HL-60 (cell line): Measurements from ENCODE around the gene FGF12.

Experiments used
- DNase-seq, 2 experiments: peaks; one replicate each; pipeline ENCODE4 v3.0.0-alpha.2; 2010 to 2020; ENCODE audit warnings: low read depth in 1 of 2, low spot score in 1 of 2
- H3K27ac ChIP-seq: fragments of 250-450 bp; sonication (Bioruptor Pico); replicated peaks from 2 replicates; pipeline ENCODE4 v1.5.1; 2020; ENCODE audit warnings: mild to moderate bottlenecking, moderate library complexity
- H3K27me3 ChIP-seq: fragments of 250-450 bp; sonication (Bioruptor Pico); 2 replicates; pipeline ENCODE4 v1.5.1; 2021; ENCODE audit warnings: mild to moderate bottlenecking, moderate library complexity; ENCODE audit not compliant: insufficient read depth, poor library complexity, severe bottlenecking
- H3K4me3 ChIP-seq: replicated peaks from 2 replicates; pipeline ENCODE4 v1.5.1; 2011; ENCODE audit warnings: mild to moderate bottlenecking, control low read depth, low read length; ENCODE audit not compliant: insufficient read depth
- GABPA ChIP-seq: IDR thresholded peaks from 2 replicates; pipeline ENCODE4 v1.6.1; 2012; ENCODE audit warnings: low read depth
- POLR2AphosphoS5 ChIP-seq: IDR thresholded peaks from 2 replicates; pipeline ENCODE4 v1.6.1; 2012; ENCODE audit warnings: low read depth
- SPI1 ChIP-seq: IDR thresholded peaks from 2 replicates; pipeline ENCODE4 v1.6.1; 2012; ENCODE audit warnings: low read depth, mild to moderate bottlenecking, borderline replicate concordance
- TF ChIP-seq, protein P1 (sequence below): IDR thresholded peaks from 2 replicates; pipeline ENCODE4 v1.6.1; 2012; ENCODE audit warnings: low read depth; ENCODE audit not compliant: insufficient replicate concordance
- TF ChIP-seq, protein P2 (sequence below): IDR thresholded peaks from one replicate; pipeline ENCODE4 v1.5.1; 2011; ENCODE audit warnings: low read length, control low read depth, inconsistent platforms; ENCODE audit not compliant: insufficient read depth

The FGF12 gene

DNA sequence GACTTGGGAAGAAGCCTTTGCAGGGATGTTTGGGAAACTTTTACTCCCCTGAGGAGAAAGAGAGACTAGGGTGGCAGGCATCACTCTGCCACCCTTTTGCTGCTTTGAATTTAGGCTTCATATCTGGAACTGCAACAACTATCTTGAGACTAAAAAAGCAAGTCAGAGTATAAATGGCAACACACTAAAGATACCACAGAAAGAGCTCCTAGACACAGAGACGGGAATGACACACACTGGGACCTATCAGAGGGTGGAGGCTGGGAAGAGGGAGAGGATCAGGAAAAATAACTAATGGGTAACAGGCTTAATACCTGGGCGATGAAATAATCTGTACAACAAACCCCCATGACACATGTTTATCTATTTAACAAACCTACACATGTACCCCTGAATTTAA, 237.8 kb downstream of the FGF12 start:
- no peak for DNase-seq
- H3K27ac ChIP-seq: no peak overlapping the region

DNA sequence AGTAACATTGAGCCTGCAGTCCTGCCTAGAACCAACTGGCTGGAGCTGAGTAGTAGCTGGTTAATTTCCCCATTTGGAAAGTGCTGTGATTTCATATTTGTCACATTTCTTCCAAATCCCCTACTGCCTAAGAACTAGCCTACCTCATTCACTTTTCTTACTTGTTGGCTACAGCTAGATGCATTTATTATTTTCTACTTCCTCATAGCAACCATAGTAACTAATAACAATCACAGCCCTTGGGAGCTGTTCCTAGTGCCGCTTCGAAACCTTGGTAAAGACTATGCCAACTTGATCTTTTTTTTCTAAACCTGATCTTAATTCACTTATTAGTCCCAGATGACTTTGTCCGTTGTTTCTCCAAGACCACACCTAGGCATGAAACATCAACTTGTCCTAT, 240.3 kb downstream of the FGF12 start:
- H3K4me3 ChIP-seq: no peak overlapping the region
- no peaks in the 10 kb centered on the region for H3K27me3 ChIP-seq
- DNase-seq: no peak
- no peak overlapping the region for H3K27ac ChIP-seq
- TF ChIP-seq, protein P1, sequence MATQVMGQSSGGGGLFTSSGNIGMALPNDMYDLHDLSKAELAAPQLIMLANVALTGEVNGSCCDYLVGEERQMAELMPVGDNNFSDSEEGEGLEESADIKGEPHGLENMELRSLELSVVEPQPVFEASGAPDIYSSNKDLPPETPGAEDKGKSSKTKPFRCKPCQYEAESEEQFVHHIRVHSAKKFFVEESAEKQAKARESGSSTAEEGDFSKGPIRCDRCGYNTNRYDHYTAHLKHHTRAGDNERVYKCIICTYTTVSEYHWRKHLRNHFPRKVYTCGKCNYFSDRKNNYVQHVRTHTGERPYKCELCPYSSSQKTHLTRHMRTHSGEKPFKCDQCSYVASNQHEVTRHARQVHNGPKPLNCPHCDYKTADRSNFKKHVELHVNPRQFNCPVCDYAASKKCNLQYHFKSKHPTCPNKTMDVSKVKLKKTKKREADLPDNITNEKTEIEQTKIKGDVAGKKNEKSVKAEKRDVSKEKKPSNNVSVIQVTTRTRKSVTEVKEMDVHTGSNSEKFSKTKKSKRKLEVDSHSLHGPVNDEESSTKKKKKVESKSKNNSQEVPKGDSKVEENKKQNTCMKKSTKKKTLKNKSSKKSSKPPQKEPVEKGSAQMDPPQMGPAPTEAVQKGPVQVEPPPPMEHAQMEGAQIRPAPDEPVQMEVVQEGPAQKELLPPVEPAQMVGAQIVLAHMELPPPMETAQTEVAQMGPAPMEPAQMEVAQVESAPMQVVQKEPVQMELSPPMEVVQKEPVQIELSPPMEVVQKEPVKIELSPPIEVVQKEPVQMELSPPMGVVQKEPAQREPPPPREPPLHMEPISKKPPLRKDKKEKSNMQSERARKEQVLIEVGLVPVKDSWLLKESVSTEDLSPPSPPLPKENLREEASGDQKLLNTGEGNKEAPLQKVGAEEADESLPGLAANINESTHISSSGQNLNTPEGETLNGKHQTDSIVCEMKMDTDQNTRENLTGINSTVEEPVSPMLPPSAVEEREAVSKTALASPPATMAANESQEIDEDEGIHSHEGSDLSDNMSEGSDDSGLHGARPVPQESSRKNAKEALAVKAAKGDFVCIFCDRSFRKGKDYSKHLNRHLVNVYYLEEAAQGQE: no peak
- TF ChIP-seq, protein P2, sequence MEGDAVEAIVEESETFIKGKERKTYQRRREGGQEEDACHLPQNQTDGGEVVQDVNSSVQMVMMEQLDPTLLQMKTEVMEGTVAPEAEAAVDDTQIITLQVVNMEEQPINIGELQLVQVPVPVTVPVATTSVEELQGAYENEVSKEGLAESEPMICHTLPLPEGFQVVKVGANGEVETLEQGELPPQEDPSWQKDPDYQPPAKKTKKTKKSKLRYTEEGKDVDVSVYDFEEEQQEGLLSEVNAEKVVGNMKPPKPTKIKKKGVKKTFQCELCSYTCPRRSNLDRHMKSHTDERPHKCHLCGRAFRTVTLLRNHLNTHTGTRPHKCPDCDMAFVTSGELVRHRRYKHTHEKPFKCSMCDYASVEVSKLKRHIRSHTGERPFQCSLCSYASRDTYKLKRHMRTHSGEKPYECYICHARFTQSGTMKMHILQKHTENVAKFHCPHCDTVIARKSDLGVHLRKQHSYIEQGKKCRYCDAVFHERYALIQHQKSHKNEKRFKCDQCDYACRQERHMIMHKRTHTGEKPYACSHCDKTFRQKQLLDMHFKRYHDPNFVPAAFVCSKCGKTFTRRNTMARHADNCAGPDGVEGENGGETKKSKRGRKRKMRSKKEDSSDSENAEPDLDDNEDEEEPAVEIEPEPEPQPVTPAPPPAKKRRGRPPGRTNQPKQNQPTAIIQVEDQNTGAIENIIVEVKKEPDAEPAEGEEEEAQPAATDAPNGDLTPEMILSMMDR: no peak
- no peak for TF ChIP-seq POLR2AphosphoS5
- no peak for TF ChIP-seq SPI1
- no peak for TF ChIP-seq GABPA

More for the DNA sequence above, 237.8 kb downstream of the FGF12 start:
- no peak overlapping the region for H3K4me3 ChIP-seq
- no peaks in the 10 kb centered on the region for H3K27me3 ChIP-seq
- TF ChIP-seq, protein P1: no peak
- TF ChIP-seq, protein P2: no peak
- no peak for TF ChIP-seq SPI1
- TF ChIP-seq GABPA: no peak
- no peak for TF ChIP-seq POLR2AphosphoS5

DNA sequence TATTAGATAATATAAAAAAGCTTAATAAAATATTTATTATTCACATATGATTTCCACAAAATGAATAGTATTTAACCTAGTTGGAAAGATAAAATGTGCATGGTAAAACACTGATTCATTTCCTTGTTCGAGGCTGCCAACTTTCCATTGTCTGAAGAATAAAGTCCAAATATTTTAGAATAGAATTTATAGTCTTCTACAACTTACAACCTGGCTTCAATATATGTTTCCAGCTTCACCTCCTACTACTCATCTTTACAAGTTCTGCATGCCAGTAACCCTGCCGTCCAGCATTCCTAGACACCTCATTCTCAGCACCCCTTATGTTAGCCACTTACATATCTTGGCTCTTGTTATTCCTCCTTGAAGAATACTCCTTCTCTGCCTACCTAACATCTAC, 244.5 kb downstream of the FGF12 start:
- no peak overlapping the region for H3K4me3 ChIP-seq
- TF ChIP-seq, protein P2: no peak
- TF ChIP-seq SPI1 (no peak), POLR2AphosphoS5 (no peak), GABPA (no peak)
- TF ChIP-seq, protein P1: no peak
- H3K27ac ChIP-seq: no peak overlapping the region
- H3K27me3 ChIP-seq: no peaks in the 10 kb centered on the region
- DNase-seq: no peak
